Jurkat, Clone E6-1 (cell line): ENCODE data around the gene COPA.

Experiments used
- DNase-seq: peaks from one replicate; pipeline ENCODE4 v3.0.0-alpha.2; 2011; ENCODE audit warnings: low read depth, low spot score
- H3K4me3 ChIP-seq: 2 replicates; pipeline ENCODE4 v1.5.1; 2011; ENCODE audit warnings: mild to moderate bottlenecking, low read length, control low read depth, moderate library complexity

The COPA gene

DNA sequence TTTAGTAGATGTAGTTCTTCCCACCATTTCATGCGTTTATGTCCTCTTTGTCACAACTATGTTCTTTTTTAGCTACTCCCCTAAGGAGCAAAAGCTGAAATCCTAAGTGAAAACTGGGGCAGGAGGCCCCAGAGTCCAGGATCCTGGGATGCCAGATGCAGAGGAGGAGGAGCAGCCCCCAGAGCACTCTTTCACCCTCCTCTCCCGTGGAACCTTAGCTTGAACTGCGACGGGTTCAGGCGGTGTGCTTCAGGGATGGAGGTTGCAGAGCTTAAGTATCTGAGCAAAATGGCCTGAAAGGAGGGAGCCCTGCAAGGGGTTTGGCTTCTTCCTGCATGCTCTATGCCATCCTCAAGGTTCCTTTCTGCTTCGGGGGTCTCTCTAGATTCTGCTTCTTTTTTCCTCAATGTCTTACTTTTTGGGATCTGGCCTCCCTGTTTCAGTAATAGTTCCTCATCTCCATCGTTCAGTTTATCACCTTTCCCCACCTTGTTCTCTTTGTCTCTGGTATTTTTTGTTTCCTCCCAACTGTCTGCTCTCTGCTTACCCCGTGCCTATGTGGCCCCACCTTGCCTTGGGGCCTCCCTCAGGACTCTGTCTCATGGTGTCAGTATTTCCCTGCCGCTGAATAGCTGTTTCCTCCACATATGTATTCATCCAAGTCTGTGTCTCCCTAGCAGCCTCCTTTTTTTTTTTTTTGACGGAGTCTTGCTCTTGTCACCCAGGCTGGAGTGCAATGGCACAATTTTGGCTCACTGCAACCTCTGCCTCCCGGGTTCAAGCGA, 21.1 kb upstream of the COPA start:
- no peak overlapping the region for H3K4me3 ChIP-seq
- DNase-seq, result no peak

DNA sequence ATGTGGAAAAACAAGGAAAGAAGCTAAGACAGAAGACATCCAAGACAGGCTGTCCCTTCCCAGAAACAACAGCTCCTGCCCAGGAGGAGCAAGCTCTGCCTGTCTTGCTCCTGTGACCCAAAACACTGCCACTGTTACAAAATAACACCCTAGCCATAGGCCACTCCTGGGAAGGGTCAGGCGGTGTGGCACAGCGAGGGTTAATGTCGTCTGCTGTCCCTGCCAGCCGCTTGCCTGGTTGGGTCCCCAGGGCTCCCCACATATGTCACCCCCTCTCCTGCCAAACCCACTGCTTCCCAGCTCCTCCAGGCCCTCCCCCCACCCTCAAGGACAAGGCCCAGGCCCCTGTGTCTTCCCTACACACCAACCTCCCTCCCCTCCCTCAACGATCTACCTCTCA, 20.0 kb upstream of the COPA start:
- H3K4me3 ChIP-seq, result no peak overlapping the region
- DNase-seq, result no peak

DNA sequence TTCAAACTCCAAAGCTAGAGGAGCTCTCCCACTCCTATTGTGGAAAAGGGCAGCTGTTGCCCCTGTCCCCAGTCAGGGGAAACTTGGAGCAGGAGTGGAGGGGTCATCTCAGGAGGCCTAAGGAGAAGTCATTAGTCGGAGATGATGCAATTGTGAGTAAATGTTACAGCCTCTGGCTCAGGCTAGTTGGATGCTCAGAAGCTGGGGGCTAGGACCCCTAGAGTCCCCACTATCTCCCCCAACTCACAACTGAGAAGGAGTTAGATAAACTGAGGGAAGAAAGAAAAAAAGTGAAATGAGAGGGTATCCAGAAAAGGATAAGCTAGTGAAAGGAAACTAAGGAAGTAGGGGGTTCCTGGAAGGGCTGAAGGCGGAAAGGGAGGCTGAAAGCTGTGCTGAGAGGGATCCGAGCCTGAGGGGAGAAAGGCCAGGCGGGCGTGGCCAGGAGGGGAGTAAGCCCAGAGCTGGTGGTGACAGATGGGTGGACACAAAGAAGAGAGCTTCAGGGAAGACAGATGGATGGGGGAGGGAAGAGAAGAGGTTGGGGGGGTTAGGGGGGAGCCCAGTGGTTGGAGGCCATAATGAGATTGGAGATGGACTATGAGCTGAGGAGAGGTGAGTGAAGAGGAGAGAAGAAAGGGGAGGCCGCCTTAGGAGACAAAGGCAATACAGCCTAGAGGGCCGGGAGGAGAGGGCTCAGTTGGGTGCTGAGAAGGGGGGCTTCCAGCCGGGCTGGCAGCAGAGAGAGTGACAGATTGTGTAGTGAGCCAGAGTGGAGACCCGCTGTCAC, 19.3 kb upstream of the COPA start:
- H3K4me3 ChIP-seq, result no peak overlapping the region
- no peak for DNase-seq

DNA sequence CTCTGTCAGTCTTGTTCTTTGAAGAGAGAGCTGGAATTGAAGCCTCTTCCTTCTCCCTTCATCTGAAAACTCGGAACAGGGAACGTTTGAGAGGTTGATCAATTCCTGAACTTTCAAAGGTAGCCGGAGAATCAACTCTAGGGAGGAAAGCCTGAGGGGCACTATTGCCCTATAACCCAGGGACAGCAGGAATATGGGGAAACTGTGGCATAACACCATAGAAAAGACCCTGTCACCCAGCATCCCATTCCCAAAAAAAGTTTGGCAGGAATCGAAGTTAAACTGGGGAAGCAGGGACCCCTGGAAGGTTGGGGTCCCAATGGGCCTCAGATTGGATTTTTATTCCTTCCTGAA, 18.7 kb upstream of the COPA start:
- DNase-seq, result no peak
- no peak overlapping the region for H3K4me3 ChIP-seq

DNA sequence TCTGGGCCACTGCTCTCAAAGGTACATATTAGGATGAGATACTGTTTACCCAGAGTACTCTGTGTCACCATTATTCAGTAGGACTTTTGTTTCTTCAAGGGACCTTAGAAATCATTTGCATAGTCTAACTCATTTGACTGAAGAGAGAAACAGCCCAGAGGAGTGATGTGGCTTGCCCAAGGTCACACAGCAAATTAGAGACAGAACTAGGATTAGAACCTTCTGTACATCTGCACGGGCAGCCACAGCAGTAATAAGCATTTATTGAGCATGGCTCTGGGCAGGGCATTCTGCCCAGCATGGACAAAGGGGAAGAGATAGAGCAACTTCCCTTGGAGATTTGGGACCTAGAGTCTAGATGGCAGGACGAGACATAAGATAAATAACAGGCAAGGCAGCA, 18.1 kb upstream of the COPA start:
- DNase-seq, result no peak
- H3K4me3 ChIP-seq, result no peak overlapping the region

DNA sequence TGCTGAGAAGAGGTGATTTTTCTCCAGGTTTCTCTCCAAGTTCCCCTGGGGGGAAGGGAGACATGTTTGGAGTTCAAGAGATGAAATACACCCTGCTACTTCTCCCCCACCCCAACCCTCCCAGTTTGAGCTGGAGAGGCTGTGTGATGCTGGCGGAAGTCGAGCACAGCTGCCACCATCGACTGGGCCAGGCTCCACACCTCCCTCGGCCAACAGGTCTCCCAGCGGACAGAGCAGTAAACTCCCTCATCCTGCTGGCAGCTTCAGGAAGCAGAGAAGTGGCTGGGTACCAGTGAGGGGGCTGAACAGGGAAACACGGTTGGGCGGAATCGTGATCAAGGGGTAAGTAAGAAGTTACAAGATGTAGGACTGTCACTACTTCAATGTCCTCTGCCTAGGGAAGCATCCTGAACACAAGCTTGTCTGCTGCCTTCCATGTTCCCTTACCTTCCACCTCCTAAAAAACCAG, 17.2 kb upstream of the COPA start:
- DNase-seq, result no peak
- no peak overlapping the region for H3K4me3 ChIP-seq

DNA sequence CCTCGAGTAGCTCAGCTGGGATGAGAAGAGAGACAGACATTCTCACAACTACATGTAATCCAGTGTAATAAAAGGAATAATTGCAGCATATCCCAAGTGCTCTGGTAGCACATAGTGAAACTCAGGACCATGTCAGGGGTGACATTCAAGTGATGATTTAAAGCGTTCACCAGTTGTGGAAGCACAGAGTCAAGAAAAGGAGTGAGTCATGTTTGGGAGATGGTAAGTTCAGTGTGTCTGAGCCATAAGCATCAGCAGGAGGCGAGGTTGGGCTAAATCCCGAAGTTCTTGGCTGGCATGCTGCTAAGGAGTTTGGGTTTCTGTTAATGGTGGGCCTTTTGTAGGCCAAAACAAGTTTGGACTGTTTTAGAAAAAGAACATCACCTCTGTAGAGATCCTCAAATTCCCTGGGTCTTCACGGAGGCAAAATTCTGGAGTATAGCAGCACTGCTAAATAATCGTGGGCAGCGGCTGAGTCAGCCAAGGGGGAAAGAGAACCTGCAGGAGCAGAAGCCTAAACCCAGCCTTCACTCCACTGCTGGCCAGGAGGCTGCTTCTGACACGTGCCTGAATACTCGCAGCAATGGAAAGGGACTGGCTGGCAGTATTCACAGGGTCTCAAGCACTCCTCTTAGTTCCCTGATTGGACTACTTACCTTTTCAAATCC, 16.6 kb upstream of the COPA start:
- H3K4me3 ChIP-seq, result no peak overlapping the region
- DNase-seq, result no peak

DNA sequence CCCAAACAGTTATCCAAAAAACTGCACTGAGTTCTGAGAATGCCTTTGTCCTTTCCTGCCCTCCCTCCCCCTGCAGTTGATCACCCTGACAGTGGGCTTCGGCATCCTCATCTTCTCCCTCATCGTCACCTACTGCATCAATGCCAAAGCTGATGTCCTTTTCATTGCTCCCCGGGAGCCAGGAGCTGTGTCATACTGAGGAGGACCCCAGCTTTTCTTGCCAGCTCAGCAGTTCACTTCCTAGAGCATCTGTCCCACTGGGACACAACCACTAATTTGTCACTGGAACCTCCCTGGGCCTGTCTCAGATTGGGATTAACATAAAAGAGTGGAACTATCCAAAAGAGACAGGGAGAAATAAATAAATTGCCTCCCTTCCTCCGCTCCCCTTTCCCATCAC, 15.0 kb upstream of the COPA start:
- no peak for DNase-seq
- H3K4me3 ChIP-seq, result no peak overlapping the region

DNA sequence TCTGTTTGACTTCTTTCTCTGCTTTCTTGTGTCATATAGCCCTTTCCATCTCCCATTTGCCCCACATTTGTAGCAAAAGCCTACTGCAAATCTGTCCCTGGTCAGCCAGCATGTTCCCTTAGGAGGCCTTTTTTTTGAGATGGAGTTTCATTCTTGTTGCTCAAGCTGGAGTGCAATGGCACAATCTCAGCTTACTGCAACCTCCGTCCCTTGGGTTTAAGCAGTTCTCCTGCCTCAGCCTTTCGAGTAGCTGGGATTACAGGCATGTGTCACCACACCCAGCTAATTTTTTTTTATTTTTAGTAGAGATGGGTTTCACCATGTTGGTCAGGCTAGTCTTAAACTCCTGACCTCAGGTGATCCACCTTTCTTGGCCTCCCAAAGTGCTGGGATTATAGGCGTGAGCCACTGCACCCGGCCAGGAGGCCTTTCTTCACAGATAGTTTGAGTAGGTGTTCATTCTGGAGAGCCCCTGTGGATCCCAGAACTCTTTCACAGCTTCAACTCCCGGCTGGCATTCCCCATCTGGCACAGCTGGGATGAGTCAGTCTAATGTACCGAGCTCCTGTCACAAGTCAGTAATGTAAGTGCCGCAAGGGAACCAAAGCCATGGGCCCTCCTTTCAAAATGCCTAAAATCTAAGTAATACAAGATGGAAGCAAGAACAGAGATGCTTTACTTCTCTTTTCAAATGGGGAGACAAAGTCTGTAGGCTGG, 14.4 kb upstream of the COPA start:
- DNase-seq, result no peak
- H3K4me3 ChIP-seq, result no peak overlapping the region

DNA sequence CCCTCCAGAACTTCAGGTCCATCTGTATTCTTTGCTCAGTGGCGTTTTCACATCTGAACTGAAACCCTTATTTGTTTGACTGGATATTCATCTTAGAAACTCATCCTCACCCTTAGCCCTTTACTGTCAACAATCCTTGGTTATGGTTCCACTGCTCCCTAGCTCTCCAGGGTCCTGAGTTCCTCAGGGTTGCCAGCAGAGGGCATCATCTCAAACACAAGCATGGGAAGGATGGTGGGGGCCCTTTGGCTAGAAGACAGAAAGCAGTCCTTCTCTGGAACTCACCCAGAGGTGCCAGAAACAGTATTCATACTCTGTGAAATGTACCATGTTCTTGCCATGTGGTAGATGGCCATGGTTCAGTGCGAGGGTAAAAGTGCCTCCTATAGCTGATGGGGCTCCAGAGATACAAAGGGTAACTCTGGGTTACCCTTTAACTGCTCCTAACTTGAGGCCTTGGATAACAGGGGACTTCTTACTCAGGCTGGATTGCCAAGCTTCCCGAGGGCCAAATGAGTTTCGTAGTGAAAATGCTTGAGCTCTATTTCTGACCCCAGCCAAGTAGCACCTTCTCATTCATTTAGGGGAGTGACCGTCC, 11.4 kb upstream of the COPA start:
- peak; percentile 28 for DNase-seq
- H3K4me3 ChIP-seq, result no peak overlapping the region

DNA sequence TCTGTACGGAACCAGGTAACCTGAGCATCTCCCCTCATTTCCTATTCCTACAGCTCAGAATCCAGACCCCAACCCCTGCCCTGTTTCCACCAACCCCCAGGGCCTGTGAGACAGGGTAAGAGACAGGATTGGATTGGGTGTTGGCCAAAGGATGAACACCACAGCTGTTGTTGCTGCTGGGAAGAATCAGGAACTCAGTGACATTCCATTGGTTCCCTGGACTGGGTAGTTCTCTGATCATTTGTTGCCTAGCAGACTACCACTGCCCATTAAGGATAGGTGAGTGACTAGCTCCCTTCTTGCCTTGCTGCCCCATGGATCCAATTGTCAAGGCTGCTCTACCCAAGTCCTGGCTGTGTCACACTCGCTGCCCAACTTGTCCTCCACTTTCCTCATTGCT, 10.2 kb upstream of the COPA start:
- no peak for DNase-seq
- no peak overlapping the region for H3K4me3 ChIP-seq

DNA sequence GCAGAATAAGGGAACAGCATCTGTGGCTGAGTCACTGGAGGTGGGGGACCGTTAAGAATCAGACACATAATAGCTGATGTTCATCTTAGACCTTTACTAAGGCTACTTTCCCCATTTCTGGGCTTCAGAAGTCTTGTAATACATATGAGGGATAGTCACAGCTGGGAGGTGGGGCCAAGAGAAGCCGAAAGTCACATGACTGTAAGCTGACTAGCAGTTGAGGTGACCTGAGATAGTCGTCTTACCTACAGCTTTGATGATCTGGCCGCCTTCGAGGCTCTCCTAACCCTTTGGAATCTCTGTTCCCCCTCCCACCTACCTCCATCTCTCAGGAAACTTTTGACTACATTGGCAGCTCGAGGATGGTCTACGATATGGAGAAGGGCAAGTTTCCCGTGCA, 9.5 kb upstream of the COPA start:
- no peak for DNase-seq
- no peak overlapping the region for H3K4me3 ChIP-seq

DNA sequence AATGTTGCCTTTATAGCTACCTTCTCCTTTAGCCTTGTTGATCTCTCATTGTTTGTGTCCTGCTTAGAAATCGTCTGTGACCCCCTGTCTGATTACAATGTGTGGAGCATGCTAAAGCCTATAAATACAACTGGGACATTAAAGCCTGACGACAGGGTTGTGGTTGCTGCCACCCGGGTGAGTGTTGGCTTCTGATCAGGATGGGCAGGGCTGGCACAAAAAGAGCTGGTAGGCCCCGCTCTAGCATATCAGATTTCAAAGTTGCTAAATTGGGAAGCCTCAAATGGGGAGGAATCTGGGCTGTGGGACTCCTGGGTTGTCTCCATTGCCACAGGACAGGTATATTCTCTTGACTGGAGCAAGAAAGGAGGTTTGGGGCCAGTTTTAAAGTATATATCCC, 8.6 kb upstream of the COPA start:
- DNase-seq, result no peak
- H3K4me3 ChIP-seq, result no peak overlapping the region

DNA sequence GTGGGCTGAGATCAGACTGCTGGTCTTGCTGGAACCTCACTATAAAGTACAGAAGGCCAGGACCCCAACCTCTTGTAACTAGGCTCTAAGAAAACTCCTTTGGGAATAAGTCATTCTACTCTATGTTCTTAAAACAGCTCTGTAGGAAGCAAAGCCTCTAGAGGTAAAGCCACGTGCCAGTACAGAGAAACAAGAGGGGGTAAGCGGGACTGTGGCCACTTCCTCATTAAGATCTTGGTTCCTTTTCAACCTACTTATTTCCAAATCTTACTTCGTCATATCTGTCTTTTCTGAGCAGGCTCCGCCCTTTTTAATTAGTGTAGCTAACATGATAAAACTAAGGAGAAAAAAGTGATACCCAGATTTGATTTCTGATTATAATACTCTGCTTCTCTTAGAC, 3.9 kb upstream of the COPA start:
- H3K4me3 ChIP-seq, result no peak overlapping the region
- no peak for DNase-seq

DNA sequence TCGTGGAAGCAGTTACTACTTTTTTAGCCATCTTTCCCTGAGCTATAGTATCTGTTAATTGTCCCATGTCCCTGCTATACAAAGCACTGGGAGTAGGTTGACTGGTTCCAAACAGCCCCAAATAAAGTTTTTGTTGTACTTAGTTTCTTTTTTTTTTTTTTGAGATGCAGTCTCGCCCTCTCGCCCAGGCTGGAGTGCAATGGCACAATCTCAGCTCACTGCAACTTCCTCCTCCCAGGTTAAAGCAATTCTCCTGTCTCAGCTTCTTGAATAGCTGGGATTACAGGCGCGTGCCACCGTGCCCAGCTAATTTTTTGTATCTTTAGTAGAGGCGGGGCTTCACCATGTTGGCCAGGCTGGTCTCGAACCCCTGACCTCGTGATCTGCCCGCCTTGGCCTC, 3.4 kb upstream of the COPA start:
- DNase-seq, result no peak
- H3K4me3 ChIP-seq, result no peak overlapping the region

DNA sequence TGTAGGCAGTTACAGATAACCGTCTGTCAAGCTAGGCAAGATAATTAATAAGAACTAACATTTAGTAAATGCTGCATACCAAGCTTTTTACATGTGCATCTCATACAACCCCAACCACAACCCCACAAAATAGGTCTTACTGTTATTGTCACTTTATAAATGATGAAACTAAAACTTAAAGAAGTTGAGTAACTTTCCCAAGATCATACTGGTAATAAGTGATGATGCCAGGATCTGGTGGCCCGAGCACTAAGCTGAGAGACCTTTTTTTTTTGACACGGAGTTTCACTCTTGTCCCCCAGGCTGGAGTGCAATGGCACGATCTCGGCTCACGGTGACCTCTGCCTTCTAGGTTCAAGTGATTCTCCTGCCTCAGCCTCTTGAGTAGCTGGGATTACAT, 1.9 kb upstream of the COPA start:
- H3K4me3 ChIP-seq, result no peak overlapping the region
- no peak for DNase-seq

DNA sequence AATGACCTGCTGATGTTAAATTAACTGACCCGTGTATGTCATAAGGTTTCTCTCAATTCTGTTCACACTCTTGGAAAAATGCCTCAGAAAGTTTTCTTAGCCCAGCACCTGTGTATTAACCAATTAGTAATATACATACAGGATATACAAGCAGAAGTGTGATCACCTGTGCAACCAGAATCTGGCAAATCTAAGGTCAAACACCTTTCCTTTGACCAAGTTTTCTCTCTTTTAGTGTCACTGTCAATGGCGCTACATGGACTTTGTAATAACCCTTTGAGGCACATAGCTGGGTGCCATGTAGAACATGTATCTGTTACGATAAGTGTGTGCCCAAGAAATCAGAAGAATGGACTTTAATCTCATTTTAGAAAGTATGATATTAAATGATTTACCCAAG, 1.2 kb upstream of the COPA start:
- H3K4me3 ChIP-seq, result peak overlapping the region; percentile 99
- no peak for DNase-seq

DNA sequence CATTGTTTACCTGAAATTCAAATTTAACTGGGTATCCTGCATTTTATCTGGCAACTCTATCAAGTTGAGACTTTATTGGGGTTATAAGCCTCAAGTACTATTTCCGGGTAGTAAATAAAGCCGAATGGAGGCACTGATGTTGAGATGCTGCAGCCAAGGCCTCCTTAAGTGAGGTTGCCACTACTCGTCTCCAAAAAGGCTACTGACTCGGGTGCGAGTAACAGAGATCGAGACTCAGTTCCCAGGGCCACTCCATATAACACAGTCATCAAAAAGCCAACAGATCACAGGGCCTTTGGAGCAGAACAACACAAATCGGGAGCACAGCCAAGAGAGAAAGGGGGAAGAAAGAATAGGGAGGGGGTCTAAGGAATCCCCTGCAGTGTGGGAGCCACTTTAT, 524 bp downstream of the COPA start:
- no peak for DNase-seq
- peak overlapping the region; percentile 99 for H3K4me3 ChIP-seq

DNA sequence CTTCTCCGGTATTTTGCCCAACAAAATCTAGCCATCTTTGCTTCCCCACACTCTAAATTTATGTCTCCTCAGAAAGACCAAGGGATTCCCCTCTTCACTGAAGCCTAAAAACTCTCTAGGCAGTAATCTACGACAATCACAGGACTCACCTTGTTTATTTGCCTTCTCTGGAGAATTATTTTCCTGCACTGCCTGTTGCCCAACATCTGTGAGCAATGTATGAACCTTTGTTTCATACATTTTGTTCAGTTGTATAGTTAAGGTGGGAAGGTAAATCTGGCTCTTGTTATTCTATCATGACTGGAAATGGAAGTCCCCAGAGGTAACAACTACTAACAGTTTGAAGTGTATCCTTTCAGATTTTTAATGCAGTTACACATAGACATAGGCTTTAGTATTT, 2.2 kb downstream of the COPA start:
- DNase-seq, result no peak
- H3K4me3 ChIP-seq, result no peak overlapping the region
